ENCODE data around the gene PCNX2.

The PCNX2 gene

GRCh38 chr1:232999956-233000625 is 295.4 kb downstream of the PCNX2 start:
- no peak for DNase-seq

- no peak for DNase-seq
Observed at GRCh38 chr1:232998646-232999045, 296.9 kb downstream of the PCNX2 start.

GRCh38 chr1:232998138-232998537 is 297.4 kb downstream of the PCNX2 start:
- DNase-seq: no peak

- no peak for DNase-seq
Observed at GRCh38 chr1:232996143-232996542, 299.4 kb downstream of the PCNX2 start.

- no peak for DNase-seq
Observed at GRCh38 chr1:232995189-232995588, 300.3 kb downstream of the PCNX2 start.

- no peak for DNase-seq
Observed at GRCh38 chr1:232993555-232993954, 302.0 kb downstream of the PCNX2 start.

GRCh38 chr1:232992227-232992626 is 303.3 kb downstream of the PCNX2 start:
- no peak for DNase-seq

GRCh38 chr1:232991238-232991637 is 304.3 kb downstream of the PCNX2 start:
- no peak for DNase-seq

- DNase-seq: no peak
Observed at GRCh38 chr1:232990176-232991128, 305.1 kb downstream of the PCNX2 start.

- DNase-seq: no peak
Observed at GRCh38 chr1:232988572-232989040, 306.9 kb downstream of the PCNX2 start.

GRCh38 chr1:232987774-232988140 is 307.8 kb downstream of the PCNX2 start:
- DNase-seq: no peak

- no peak for DNase-seq
Observed at GRCh38 chr1:232987046-232987773, 308.3 kb downstream of the PCNX2 start.

GRCh38 chr1:232986527-232986922 is 309.0 kb downstream of the PCNX2 start:
- no peak for DNase-seq

GRCh38 chr1:232985882-232986526 is 309.5 kb downstream of the PCNX2 start:
- no peak for DNase-seq

- no peak for DNase-seq
Observed at GRCh38 chr1:232984577-232985425, 310.7 kb downstream of the PCNX2 start.

GRCh38 chr1:232983817-232984567 is 311.5 kb downstream of the PCNX2 start:
- no peak for DNase-seq

GRCh38 chr1:232983375-232983774 is 312.1 kb downstream of the PCNX2 start:
- DNase-seq: no peak

- no peak for DNase-seq
Observed at GRCh38 chr1:232982238-232982944, 313.1 kb downstream of the PCNX2 start.

- DNase-seq: no peak
Observed at GRCh38 chr1:232980986-232981560, 314.5 kb downstream of the PCNX2 start.

Data from inflammatory macrophage treated with lipopolysaccharide for 1 hour (primary cell).